Neural cell (in vitro differentiated cells): ENCODE data around the gene BIN2.
"Not testable (repeated sequence)": the region's sequence is repeated elsewhere in the genome, so short reads cannot be mapped to it uniquely, and the experiment has no call there.

Experiments used
- EP300 ChIP-seq: fragments of 450-650 bp; conservative IDR thresholded peaks from 2 replicates; pipeline ENCODE4 v1.6.1; 2014; ENCODE audit warnings: antibody characterized with exemption, mild to moderate bottlenecking, moderate library complexity; ENCODE audit not compliant: poor library complexity, severe bottlenecking
- EZH2 ChIP-seq: fragments of 200-600, 300-800 bp; shearing (Covaris generic), sonication (generic); IDR thresholded peaks from 2 replicates; pipeline ENCODE4 v1.6.1; 2014; ENCODE audit warnings: antibody characterized with exemption, low read length, borderline replicate concordance, mild to moderate bottlenecking; ENCODE audit not compliant: insufficient read depth, poor library complexity, severe bottlenecking
- MXI1 ChIP-seq: fragments of 450-650 bp; conservative IDR thresholded peaks from 2 replicates; pipeline ENCODE4 v1.6.1; 2014; ENCODE audit warnings: antibody characterized with exemption, mild to moderate bottlenecking; ENCODE audit not compliant: poor library complexity, severe bottlenecking
- POLR2AphosphoS5 ChIP-seq: IDR thresholded peaks from 2 replicates; pipeline ENCODE4 v1.6.1; 2012
- RAD21 ChIP-seq: fragments of 450-650 bp; conservative IDR thresholded peaks from 2 replicates; pipeline ENCODE4 v1.6.1; 2014; ENCODE audit warnings: antibody characterized with exemption, mild to moderate bottlenecking, moderate library complexity
- SMC3 ChIP-seq: fragments of 450-650 bp; conservative IDR thresholded peaks from 2 replicates; pipeline ENCODE4 v1.6.1; 2014; ENCODE audit warnings: antibody characterized with exemption, mild to moderate bottlenecking, moderate library complexity; ENCODE audit not compliant: poor library complexity
- TAF1 ChIP-seq: IDR thresholded peaks from 2 replicates; pipeline ENCODE4 v1.6.1; 2012; ENCODE audit warnings: low read depth
- TF ChIP-seq, protein P1 (sequence below): fragments of 450-650 bp; IDR thresholded peaks from 2 replicates; pipeline ENCODE4 v1.5.1; 2014; ENCODE audit warnings: antibody characterized with exemption, mild to moderate bottlenecking, moderate library complexity; ENCODE audit not compliant: poor library complexity, severe bottlenecking
- TF ChIP-seq, protein P2 (sequence below): IDR thresholded peaks from 2 replicates; pipeline ENCODE4 v1.6.1; 2012; ENCODE audit warnings: borderline replicate concordance

DNA sequence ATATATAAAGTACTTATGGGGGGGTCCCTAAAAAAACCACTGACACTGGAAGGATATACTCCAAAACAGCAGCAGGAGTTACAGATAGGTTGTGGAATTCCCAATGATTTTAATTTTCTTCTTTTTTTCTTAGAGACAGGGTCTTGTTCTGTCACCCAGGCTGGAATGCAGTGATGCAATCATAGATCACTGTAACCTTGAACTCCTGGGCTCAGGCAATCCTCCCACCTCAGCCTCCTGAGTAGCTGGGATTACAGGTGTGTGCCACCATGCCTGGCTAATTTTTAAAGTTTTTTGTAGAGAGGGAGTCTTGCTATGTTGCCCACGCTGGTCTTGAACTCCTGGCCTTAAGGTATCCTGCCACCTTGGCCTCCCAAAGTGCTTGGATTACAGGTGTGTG is 64.4 kb downstream of the BIN2 start:
- TF ChIP-seq SMC3, EZH2, POLR2AphosphoS5, TAF1, EP300, RAD21, MXI1: not testable (repeated sequence)
- TF ChIP-seq, protein P1, sequence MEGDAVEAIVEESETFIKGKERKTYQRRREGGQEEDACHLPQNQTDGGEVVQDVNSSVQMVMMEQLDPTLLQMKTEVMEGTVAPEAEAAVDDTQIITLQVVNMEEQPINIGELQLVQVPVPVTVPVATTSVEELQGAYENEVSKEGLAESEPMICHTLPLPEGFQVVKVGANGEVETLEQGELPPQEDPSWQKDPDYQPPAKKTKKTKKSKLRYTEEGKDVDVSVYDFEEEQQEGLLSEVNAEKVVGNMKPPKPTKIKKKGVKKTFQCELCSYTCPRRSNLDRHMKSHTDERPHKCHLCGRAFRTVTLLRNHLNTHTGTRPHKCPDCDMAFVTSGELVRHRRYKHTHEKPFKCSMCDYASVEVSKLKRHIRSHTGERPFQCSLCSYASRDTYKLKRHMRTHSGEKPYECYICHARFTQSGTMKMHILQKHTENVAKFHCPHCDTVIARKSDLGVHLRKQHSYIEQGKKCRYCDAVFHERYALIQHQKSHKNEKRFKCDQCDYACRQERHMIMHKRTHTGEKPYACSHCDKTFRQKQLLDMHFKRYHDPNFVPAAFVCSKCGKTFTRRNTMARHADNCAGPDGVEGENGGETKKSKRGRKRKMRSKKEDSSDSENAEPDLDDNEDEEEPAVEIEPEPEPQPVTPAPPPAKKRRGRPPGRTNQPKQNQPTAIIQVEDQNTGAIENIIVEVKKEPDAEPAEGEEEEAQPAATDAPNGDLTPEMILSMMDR: not testable (repeated sequence)
- TF ChIP-seq, protein P2, sequence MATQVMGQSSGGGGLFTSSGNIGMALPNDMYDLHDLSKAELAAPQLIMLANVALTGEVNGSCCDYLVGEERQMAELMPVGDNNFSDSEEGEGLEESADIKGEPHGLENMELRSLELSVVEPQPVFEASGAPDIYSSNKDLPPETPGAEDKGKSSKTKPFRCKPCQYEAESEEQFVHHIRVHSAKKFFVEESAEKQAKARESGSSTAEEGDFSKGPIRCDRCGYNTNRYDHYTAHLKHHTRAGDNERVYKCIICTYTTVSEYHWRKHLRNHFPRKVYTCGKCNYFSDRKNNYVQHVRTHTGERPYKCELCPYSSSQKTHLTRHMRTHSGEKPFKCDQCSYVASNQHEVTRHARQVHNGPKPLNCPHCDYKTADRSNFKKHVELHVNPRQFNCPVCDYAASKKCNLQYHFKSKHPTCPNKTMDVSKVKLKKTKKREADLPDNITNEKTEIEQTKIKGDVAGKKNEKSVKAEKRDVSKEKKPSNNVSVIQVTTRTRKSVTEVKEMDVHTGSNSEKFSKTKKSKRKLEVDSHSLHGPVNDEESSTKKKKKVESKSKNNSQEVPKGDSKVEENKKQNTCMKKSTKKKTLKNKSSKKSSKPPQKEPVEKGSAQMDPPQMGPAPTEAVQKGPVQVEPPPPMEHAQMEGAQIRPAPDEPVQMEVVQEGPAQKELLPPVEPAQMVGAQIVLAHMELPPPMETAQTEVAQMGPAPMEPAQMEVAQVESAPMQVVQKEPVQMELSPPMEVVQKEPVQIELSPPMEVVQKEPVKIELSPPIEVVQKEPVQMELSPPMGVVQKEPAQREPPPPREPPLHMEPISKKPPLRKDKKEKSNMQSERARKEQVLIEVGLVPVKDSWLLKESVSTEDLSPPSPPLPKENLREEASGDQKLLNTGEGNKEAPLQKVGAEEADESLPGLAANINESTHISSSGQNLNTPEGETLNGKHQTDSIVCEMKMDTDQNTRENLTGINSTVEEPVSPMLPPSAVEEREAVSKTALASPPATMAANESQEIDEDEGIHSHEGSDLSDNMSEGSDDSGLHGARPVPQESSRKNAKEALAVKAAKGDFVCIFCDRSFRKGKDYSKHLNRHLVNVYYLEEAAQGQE: not testable (repeated sequence)
